GM12874 (cell line): ENCODE results near the gene LSM14B.

ENCODE experiments used
- TF ChIP-seq, protein P1 (sequence below): IDR thresholded peaks from 2 replicates; pipeline ENCODE4 v1.5.1; 2011; ENCODE audit warnings: low read depth, mild to moderate bottlenecking, control low read depth, low read length, moderate library complexity; ENCODE audit not compliant: insufficient read depth

LSM14B gene

DNA sequence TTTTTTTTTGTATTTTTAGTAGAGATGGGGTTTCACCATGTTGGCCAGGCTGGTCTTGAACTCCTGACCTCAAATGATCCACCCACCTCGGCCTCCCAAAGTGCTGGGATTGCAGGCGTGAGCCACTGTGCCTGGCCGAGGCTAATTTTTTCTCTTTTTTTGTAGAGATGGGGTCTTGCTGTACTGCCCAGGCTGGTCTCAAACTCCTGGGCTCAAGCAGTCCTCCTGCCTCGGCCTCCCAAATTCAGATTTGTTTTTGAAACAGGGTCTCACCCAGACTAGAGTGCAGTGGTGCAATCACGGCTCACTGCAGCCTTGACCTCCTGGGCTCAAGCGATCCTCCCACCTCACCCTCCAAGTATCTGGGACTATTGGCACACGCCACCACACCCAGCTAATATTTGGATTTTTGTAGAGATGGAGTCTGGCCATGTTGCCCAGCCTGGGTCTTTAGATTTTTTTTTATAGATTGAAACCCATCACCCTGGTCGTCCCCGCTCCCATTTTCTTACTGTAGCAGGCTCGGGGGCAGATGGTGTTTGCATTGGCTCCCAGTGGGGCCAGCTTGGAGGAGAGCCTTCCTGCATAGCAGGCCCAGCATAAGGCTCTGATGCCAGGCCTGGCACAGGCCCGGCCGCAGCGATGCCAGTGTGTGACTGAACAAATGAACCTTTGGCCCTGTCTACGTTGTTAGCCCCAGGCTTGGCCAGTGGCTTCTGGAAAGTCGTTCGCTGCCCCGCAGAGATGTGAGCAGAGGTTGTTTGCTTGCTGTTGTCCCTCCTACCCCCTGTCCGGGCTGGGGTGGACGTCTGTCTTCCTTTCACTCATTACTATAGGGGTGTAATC, 56.3 kb downstream of the LSM14B start:
- TF ChIP-seq, protein P1, sequence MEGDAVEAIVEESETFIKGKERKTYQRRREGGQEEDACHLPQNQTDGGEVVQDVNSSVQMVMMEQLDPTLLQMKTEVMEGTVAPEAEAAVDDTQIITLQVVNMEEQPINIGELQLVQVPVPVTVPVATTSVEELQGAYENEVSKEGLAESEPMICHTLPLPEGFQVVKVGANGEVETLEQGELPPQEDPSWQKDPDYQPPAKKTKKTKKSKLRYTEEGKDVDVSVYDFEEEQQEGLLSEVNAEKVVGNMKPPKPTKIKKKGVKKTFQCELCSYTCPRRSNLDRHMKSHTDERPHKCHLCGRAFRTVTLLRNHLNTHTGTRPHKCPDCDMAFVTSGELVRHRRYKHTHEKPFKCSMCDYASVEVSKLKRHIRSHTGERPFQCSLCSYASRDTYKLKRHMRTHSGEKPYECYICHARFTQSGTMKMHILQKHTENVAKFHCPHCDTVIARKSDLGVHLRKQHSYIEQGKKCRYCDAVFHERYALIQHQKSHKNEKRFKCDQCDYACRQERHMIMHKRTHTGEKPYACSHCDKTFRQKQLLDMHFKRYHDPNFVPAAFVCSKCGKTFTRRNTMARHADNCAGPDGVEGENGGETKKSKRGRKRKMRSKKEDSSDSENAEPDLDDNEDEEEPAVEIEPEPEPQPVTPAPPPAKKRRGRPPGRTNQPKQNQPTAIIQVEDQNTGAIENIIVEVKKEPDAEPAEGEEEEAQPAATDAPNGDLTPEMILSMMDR = no peak

GRCh38 chr20:62179162-62179504, 56.9 kb downstream of the LSM14B start:
- TF ChIP-seq, protein P1 = no peak

DNA sequence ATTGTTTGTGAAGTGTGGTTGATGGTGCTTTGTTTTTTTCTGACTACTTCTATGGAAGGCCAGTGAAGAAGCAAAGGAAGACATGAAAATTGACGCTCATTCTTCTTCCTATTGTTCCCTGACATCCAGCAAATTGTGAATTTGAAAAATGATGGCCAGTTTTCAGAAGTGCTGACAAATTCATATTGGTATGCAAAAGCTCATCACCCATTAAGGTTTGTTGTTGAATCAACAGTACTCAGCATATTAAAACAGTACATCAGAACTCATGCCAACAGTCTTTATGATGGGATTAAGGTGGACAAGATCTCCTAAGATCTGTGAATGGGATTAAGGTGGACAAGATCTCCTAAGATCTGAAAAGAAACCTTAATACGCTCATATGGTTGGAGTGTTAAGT, 59.5 kb downstream of the LSM14B start:
- TF ChIP-seq, protein P1 = no peak

GRCh38 chr20:62182469-62183425, 60.5 kb downstream of the LSM14B start, which contains the start of gene MTG2:
Gene MTG2, plus strand, starts transcription at chr20:62183028. Its CDS starts 10,393 bp downstream, at chr20:62193421.
- TF ChIP-seq, protein P1 = no peak

DNA sequence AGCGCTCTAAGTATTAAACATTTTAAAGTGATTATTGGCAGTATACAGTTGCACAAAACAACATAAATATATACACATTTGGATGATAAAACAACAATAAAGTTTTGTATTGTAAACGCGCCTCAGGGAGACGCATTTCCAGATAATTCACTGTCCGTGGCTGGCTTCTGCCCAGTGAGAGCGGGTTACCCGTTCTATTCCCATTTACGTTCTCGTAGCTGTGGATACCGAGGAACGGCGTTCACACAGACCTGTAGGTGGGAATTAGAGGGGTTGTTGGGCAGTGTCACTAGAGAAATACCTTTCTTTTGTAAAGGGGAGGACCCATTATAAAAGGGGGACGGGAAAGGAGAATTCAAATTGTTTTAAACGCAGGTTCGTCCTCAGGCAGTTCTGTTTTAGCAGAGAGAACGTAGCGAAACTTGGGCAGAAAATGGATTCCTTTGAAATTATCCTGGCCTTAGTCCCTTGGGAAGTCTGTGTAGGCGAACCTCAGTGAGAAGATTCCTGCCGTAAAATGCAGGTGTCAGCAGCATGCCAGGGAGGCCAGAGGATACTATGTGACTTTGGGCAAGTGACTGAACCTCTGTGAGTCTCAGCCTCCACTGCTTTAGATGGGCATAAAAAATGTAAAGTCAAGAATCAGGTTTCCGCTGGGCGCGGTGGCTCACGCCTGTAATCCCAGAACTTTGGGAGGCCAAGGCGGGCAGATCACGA, 61.3 kb downstream of the LSM14B start:
- TF ChIP-seq, protein P1 = no peak
